SK-N-SH (cell line): ENCODE results near the gene DOCK4. TPM values are rescaled to one million over a fixed set of nuclear protein-coding genes. Genes with fewer than 3 reads are reported as not detected.

Experiments
- CTCF ChIA-PET: fragments of 300-600, 350-600 bp; formaldehyde crosslinking; extraction: SDS; loops from one replicate; lab custom pipeline; 2021; lab: Yijun Ruan, JAX
- POLR2A ChIA-PET: fragments of 350-600 bp; sonication (Branson Sonifier 250); formaldehyde crosslinking; extraction: SDS; loops from one replicate; lab custom pipeline; 2020; ENCODE audit warnings: antibody characterized with exemption, inconsistent platforms; lab: Yijun Ruan, JAX
- DNase-seq: peaks from one replicate; pipeline ENCODE4 v3.0.0; 2012
- H2AFZ ChIP-seq: fragments of 200-600 bp; sonication (generic); 2 replicates; pipeline ENCODE4 v1.8.1; 2016; ENCODE audit warnings: antibody characterized with exemption, mild to moderate bottlenecking, low read depth
- H3F3A ChIP-seq: fragments of 200-600 bp; sonication (generic); replicated peaks from 2 replicates; pipeline ENCODE3; 2016; ENCODE audit warnings: antibody characterized with exemption, mild to moderate bottlenecking; ENCODE audit not compliant: insufficient read depth
- H3K27ac ChIP-seq, 2 experiments: fragments of 200-500 bp in 1 of 2; fragments of 200-600 bp in 1 of 2; sonication (Bioruptor generic) in 1 of 2; sonication (generic), shearing (Covaris generic) in 1 of 2; 2 replicates each; pipeline versions ENCODE4 v1.5.1 to v1.6.1; 2014 to 2016; ENCODE audit warnings: low read depth in 2 of 2, inconsistent platforms in 1 of 2, low read length in 1 of 2, mild to moderate bottlenecking in 1 of 2, mixed read lengths in 1 of 2
- H3K27me3 ChIP-seq: fragments of 200-600 bp; sonication (generic), shearing (Covaris generic); 2 replicates; pipeline ENCODE4 v1.6.1; 2016; ENCODE audit warnings: mixed run types; ENCODE audit not compliant: insufficient read depth
- H3K36me3 ChIP-seq, 2 experiments: fragments of 200-500 bp in 1 of 2; fragments of 200-600 bp in 1 of 2; sonication (Bioruptor generic) in 1 of 2; sonication (generic) in 1 of 2; replicated peaks in 1 of 2; 2 replicates each; pipeline versions ENCODE3 to v1.5.1; 2014 to 2016; ENCODE audit warnings: low read length in 1 of 2, mild to moderate bottlenecking in 1 of 2; ENCODE audit not compliant: insufficient read depth in 2 of 2, control insufficient read depth in 1 of 2
- H3K4me1 ChIP-seq, 2 experiments: fragments of 200-500 bp in 1 of 2; fragments of 200-600 bp in 1 of 2; sonication (Bioruptor generic) in 1 of 2; sonication (generic), shearing (Covaris generic) in 1 of 2; 2 replicates each; pipeline versions ENCODE4 v1.5.1 to v1.6.1; 2014 to 2016; ENCODE audit warnings: low read depth in 1 of 2, low read length in 1 of 2, mixed run types in 1 of 2; ENCODE audit not compliant: insufficient read depth in 2 of 2, control insufficient read depth in 1 of 2
- H3K4me2 ChIP-seq: fragments of 200-600 bp; sonication (generic), shearing (Covaris generic); 2 replicates; pipeline ENCODE4 v1.6.1; 2017; ENCODE audit warnings: mixed run types
- H3K4me3 ChIP-seq, 2 experiments: fragments of 200-500 bp in 1 of 2; fragments of 200-600 bp in 1 of 2; sonication (Bioruptor generic) in 1 of 2; sonication (generic), shearing (Covaris generic) in 1 of 2; 2 replicates each; pipeline versions ENCODE4 v1.5.1 to v1.8.1; 2014 to 2016; ENCODE audit warnings: low read depth in 2 of 2, inconsistent platforms in 1 of 2, low read length in 1 of 2, mild to moderate bottlenecking in 1 of 2, mixed read lengths in 1 of 2, moderate library complexity in 1 of 2
- H3K79me2 ChIP-seq: fragments of 200-600 bp; sonication (generic); 2 replicates; pipeline ENCODE4 v1.8.1; 2017; ENCODE audit warnings: mild to moderate bottlenecking; ENCODE audit not compliant: insufficient read depth
- H3K9ac ChIP-seq: fragments of 200-600 bp; sonication (generic); 2 replicates; pipeline ENCODE4 v1.6.1; 2017; ENCODE audit warnings: mixed run types
- H3K9me2 ChIP-seq: fragments of 200-600 bp; sonication (generic); 2 replicates; pipeline ENCODE4 v1.6.1; 2017; ENCODE audit warnings: mixed run types
- H3K9me3 ChIP-seq: fragments of 200-600 bp; sonication (generic); 2 replicates; pipeline ENCODE4 v1.6.1; 2017; ENCODE audit warnings: mixed run types, mild to moderate bottlenecking, moderate library complexity
- H4K20me1 ChIP-seq: fragments of 200-600 bp; sonication (generic); 2 replicates; pipeline ENCODE4 v1.6.1; 2017; ENCODE audit warnings: mild to moderate bottlenecking, mixed run types; ENCODE audit not compliant: insufficient read depth
- CHD2 ChIP-seq: fragments of 150-350 bp; IDR thresholded peaks from 2 replicates; pipeline ENCODE4 v1.6.1; 2018; ENCODE audit warnings: low read length; ENCODE audit not compliant: partially characterized antibody
- ELF1 ChIP-seq: IDR thresholded peaks from 2 replicates; pipeline ENCODE4 v1.4.0; 2012
- FOSL2 ChIP-seq: IDR thresholded peaks from 2 replicates; pipeline ENCODE4 v1.4.0; 2012; ENCODE audit warnings: low read depth, mild to moderate bottlenecking, moderate library complexity, borderline replicate concordance
- FOXJ3 ChIP-seq: sonication (generic); formaldehyde crosslinking; IDR thresholded peaks from 2 replicates; pipeline ENCODE4 v1.5.1; 2020; ENCODE audit warnings: mild to moderate bottlenecking, missing genetic modification reagents
- FOXM1 ChIP-seq: IDR thresholded peaks from 2 replicates; pipeline ENCODE4 v1.4.0; 2012; ENCODE audit warnings: low read depth, mild to moderate bottlenecking
- GABPA ChIP-seq: IDR thresholded peaks from 2 replicates; pipeline ENCODE4 v1.4.0; 2012; ENCODE audit warnings: low read depth, mild to moderate bottlenecking
- GATA2 ChIP-seq: sonication (generic); formaldehyde crosslinking; IDR thresholded peaks from 2 replicates; pipeline ENCODE4 v1.5.0; 2020; ENCODE audit warnings: mild to moderate bottlenecking, missing genetic modification reagents
- MXI1 ChIP-seq: IDR thresholded peaks from 2 replicates; pipeline ENCODE4 v1.6.1; 2012; ENCODE audit warnings: mild to moderate bottlenecking, low read depth, low read length, improper control_type of control experiment
- RCOR1 ChIP-seq: fragments of 150-350 bp; IDR thresholded peaks from 2 replicates; pipeline ENCODE4 v1.6.1; 2017; ENCODE audit warnings: antibody characterized with exemption, low read length
- SMC3 ChIP-seq: IDR thresholded peaks from 2 replicates; pipeline ENCODE4 v1.6.1; 2012; ENCODE audit warnings: low read depth, low read length, improper control_type of control experiment
- TAF1 ChIP-seq: IDR thresholded peaks from 2 replicates; pipeline ENCODE4 v1.6.1; 2012; ENCODE audit warnings: low read depth, mild to moderate bottlenecking, low read length, moderate library complexity, borderline replicate concordance
- TEAD4 ChIP-seq: IDR thresholded peaks from 2 replicates; pipeline ENCODE4 v1.4.0; 2012; ENCODE audit warnings: mild to moderate bottlenecking, borderline replicate concordance; ENCODE audit not compliant: insufficient read depth
- YY1 ChIP-seq: IDR thresholded peaks from 2 replicates; pipeline ENCODE4 v1.4.0; 2012; ENCODE audit warnings: low read depth, mild to moderate bottlenecking
- WGBS: methylation state at CpG from one replicate; pipeline ENCODE4 v1.1.6; 2017; ENCODE audit warnings: low lambda C conversion rate; 5-methylcytosine and 5-hydroxymethylcytosine counted together
- polyA plus RNA-seq, 3 experiments: library from polyadenylated mRNA; depleted of rRNA; stranded (reverse); fragments of >200 nt; gene quantifications; 2 replicates each; pipeline ENCODE4 v1.2.3, GENCODE V29; 2012
- TF ChIP-seq, protein P1 (sequence below): IDR thresholded peaks from 2 replicates; pipeline ENCODE4 v1.4.0; 2012; ENCODE audit warnings: low read depth
- TF ChIP-seq, protein P2 (sequence below): IDR thresholded peaks from 2 replicates; pipeline ENCODE4; 2012
- TF ChIP-seq, protein P3 (sequence below): fragments of 200-600 bp; sonication (generic); IDR thresholded peaks from 2 replicates; pipeline ENCODE4 v1.6.1; 2017; ENCODE audit warnings: antibody characterized with exemption, mild to moderate bottlenecking, moderate library complexity
- TF ChIP-seq, protein P4 (sequence below): fragments of 150-350 bp; IDR thresholded peaks from 2 replicates; pipeline ENCODE4 v1.6.1; 2016; ENCODE audit warnings: mild to moderate bottlenecking, low read depth, low read length
- TF ChIP-seq, protein P5 (sequence below): IDR thresholded peaks from 2 replicates; pipeline ENCODE4 v1.4.0; 2012; ENCODE audit warnings: low read depth, borderline replicate concordance
- TF ChIP-seq, protein P6 (sequence below): IDR thresholded peaks from 2 replicates; pipeline ENCODE4 v1.6.1; 2012; ENCODE audit warnings: mild to moderate bottlenecking, low read depth, low read length, moderate library complexity

The DOCK4 gene
- polyA plus RNA-seq, 1 of the 3 experiments (the other 2 are of a cell fraction): 8.5 TPM

DNA sequence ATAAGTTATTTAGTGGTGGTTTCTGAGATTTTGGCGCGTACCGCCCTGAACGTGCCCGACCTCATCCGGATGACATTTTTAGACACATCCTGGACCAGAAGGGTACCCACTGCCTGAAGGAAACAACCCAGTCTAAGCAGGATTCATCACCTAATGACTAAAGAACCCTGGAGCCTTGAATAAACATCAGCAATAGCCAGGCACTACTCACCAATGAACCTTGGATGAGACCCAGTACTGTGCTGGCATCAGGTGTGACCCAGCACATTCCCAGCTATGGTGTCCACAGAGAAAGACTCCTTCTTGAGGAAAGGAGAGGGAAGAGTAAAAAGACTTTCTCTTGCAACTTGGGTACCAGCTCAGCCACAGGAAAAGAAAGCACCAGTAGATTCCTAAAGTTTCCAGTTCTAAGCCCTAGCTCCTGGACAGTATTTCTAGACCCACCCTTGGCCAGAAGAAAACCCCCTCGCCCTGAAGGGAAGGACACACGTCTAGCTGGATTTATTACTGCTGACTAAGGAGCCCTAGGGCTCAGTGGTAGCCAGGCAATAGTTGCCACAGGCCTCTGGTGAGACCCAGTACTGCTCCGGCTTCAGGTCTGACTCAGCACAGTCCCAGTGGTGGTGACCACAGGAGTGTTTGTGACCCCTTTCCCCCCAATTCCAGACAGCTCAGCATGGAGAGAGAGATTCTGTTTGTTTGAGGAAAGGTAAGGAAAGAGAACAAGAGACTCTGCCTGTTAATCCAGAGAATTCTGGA, 32.8 kb upstream of the DOCK4 start:
- H3K9me2 ChIP-seq: no peaks in the 10 kb centered on the region
- peaks cover 7% of the 10 kb centered on the region for H3K79me2 ChIP-seq
- H3K4me3 ChIP-seq: no peak overlapping the region
- DNase-seq: no peak
- H2AFZ ChIP-seq: no peak overlapping the region
- TF ChIP-seq YY1 (no peak), FOXJ3 (no peak), SMC3 (no peak), GABPA (no peak), ELF1 (no peak), RCOR1 (no peak), GATA2 (CRISPR knock-in tag) (no peak), FOSL2 (no peak), TEAD4 (no peak), TAF1 (no peak), MXI1 (no peak), CHD2 (no peak), FOXM1 (no peak)
- TF ChIP-seq, protein P1, sequence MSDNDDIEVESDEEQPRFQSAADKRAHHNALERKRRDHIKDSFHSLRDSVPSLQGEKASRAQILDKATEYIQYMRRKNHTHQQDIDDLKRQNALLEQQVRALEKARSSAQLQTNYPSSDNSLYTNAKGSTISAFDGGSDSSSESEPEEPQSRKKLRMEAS: no peak
- TF ChIP-seq, protein P2, sequence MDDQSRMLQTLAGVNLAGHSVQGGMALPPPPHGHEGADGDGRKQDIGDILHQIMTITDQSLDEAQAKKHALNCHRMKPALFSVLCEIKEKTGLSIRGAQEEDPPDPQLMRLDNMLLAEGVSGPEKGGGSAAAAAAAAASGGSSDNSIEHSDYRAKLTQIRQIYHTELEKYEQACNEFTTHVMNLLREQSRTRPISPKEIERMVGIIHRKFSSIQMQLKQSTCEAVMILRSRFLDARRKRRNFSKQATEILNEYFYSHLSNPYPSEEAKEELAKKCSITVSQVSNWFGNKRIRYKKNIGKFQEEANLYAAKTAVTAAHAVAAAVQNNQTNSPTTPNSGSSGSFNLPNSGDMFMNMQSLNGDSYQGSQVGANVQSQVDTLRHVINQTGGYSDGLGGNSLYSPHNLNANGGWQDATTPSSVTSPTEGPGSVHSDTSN: no peak
- TF ChIP-seq, protein P3, sequence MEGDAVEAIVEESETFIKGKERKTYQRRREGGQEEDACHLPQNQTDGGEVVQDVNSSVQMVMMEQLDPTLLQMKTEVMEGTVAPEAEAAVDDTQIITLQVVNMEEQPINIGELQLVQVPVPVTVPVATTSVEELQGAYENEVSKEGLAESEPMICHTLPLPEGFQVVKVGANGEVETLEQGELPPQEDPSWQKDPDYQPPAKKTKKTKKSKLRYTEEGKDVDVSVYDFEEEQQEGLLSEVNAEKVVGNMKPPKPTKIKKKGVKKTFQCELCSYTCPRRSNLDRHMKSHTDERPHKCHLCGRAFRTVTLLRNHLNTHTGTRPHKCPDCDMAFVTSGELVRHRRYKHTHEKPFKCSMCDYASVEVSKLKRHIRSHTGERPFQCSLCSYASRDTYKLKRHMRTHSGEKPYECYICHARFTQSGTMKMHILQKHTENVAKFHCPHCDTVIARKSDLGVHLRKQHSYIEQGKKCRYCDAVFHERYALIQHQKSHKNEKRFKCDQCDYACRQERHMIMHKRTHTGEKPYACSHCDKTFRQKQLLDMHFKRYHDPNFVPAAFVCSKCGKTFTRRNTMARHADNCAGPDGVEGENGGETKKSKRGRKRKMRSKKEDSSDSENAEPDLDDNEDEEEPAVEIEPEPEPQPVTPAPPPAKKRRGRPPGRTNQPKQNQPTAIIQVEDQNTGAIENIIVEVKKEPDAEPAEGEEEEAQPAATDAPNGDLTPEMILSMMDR: no peak
- TF ChIP-seq, protein P4, sequence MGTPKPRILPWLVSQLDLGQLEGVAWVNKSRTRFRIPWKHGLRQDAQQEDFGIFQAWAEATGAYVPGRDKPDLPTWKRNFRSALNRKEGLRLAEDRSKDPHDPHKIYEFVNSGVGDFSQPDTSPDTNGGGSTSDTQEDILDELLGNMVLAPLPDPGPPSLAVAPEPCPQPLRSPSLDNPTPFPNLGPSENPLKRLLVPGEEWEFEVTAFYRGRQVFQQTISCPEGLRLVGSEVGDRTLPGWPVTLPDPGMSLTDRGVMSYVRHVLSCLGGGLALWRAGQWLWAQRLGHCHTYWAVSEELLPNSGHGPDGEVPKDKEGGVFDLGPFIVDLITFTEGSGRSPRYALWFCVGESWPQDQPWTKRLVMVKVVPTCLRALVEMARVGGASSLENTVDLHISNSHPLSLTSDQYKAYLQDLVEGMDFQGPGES: no peak
- TF ChIP-seq, protein P5, sequence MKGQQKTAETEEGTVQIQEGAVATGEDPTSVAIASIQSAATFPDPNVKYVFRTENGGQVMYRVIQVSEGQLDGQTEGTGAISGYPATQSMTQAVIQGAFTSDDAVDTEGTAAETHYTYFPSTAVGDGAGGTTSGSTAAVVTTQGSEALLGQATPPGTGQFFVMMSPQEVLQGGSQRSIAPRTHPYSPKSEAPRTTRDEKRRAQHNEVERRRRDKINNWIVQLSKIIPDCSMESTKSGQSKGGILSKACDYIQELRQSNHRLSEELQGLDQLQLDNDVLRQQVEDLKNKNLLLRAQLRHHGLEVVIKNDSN: no peak
- TF ChIP-seq, protein P6, sequence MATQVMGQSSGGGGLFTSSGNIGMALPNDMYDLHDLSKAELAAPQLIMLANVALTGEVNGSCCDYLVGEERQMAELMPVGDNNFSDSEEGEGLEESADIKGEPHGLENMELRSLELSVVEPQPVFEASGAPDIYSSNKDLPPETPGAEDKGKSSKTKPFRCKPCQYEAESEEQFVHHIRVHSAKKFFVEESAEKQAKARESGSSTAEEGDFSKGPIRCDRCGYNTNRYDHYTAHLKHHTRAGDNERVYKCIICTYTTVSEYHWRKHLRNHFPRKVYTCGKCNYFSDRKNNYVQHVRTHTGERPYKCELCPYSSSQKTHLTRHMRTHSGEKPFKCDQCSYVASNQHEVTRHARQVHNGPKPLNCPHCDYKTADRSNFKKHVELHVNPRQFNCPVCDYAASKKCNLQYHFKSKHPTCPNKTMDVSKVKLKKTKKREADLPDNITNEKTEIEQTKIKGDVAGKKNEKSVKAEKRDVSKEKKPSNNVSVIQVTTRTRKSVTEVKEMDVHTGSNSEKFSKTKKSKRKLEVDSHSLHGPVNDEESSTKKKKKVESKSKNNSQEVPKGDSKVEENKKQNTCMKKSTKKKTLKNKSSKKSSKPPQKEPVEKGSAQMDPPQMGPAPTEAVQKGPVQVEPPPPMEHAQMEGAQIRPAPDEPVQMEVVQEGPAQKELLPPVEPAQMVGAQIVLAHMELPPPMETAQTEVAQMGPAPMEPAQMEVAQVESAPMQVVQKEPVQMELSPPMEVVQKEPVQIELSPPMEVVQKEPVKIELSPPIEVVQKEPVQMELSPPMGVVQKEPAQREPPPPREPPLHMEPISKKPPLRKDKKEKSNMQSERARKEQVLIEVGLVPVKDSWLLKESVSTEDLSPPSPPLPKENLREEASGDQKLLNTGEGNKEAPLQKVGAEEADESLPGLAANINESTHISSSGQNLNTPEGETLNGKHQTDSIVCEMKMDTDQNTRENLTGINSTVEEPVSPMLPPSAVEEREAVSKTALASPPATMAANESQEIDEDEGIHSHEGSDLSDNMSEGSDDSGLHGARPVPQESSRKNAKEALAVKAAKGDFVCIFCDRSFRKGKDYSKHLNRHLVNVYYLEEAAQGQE: no peak
- TF ChIP-seq, all 33 proteins: peak for 0
- Histone ChIP-seq H3F3A (no peaks in the 10 kb centered on the region), H3K9ac (no peak overlapping the region), H3K4me1 (no peaks in the 10 kb centered on the region), H3K27me3 (no peaks in the 10 kb centered on the region), H3K4me2 (no peak overlapping the region), H3K27ac (no peak overlapping the region), H3K36me3 (peaks cover 0 to 5% of the 10 kb centered on the region in 2 experiments), H4K20me1 (no peaks in the 10 kb centered on the region), H3K9me3 (no peaks in the 10 kb centered on the region)
- POLR2A ChIA-PET: no interaction called here
- CTCF ChIA-PET: no interaction called here
- WGBS: 90% methylated on average over 9 of the region's 9 CpGs
